Neural cell (in vitro differentiated cells): ENCODE results near the gene WWC1. TPM values are rescaled to one million over a fixed set of nuclear protein-coding genes. Genes with fewer than 3 reads are reported as not detected.
"Not testable (repeated sequence)": the region's sequence is repeated elsewhere in the genome, so short reads cannot be mapped to it uniquely, and the experiment has no call there.

Experiments
- H2AFZ ChIP-seq: fragments of 200-600, 300-800 bp; sonication (generic), shearing (Covaris generic); 2 replicates; pipeline ENCODE4 v1.6.0; 2014; ENCODE audit warnings: low read depth, mild to moderate bottlenecking, antibody characterized with exemption, low read length, moderate library complexity
- H3F3A ChIP-seq: fragments of 200-600 bp; shearing (Covaris generic); 2 replicates; pipeline ENCODE4 v1.6.1; 2016; ENCODE audit warnings: mild to moderate bottlenecking, moderate library complexity, mixed read lengths, antibody characterized with exemption, low read length; ENCODE audit not compliant: insufficient read depth, poor library complexity, severe bottlenecking
- H3K27ac ChIP-seq: fragments of 200-600, 300-800 bp; sonication (generic), shearing (Covaris generic); 2 replicates; pipeline ENCODE4 v1.5.1; 2014; ENCODE audit warnings: mild to moderate bottlenecking, low read length, moderate library complexity
- H3K27me3 ChIP-seq: fragments of 300-800, 200-600 bp; sonication (generic), shearing (Covaris generic); 2 replicates; pipeline ENCODE4 v1.6.0; 2014; ENCODE audit warnings: mild to moderate bottlenecking, low read depth, low read length, moderate library complexity; ENCODE audit not compliant: insufficient read depth
- H3K36me3 ChIP-seq: fragments of 300-800, 200-600 bp; sonication (generic), shearing (Covaris generic); 2 replicates; pipeline ENCODE4 v1.5.1; 2014; ENCODE audit warnings: mild to moderate bottlenecking, antibody characterized with exemption, low read length, moderate library complexity; ENCODE audit not compliant: insufficient read depth
- H3K4me2 ChIP-seq: fragments of 300-800, 200-600 bp; sonication (generic), shearing (Covaris generic); 2 replicates; pipeline ENCODE4 v1.6.0; 2014; ENCODE audit warnings: mild to moderate bottlenecking, low read length
- H3K4me3 ChIP-seq: fragments of 300-800, 200-600 bp; sonication (generic), shearing (Covaris generic); 2 replicates; pipeline ENCODE4 v1.5.1; 2014; ENCODE audit warnings: mild to moderate bottlenecking, low read length, moderate library complexity
- H3K79me2 ChIP-seq: fragments of 200-600 bp; shearing (Covaris generic); replicated peaks from 2 replicates; pipeline ENCODE4 v1.6.0; 2014; ENCODE audit warnings: mild to moderate bottlenecking, low read length, moderate library complexity; ENCODE audit not compliant: insufficient read depth
- H3K9ac ChIP-seq: fragments of 300-800, 200-600 bp; sonication (generic), shearing (Covaris generic); 2 replicates; pipeline ENCODE4 v1.6.1; 2016; ENCODE audit warnings: mild to moderate bottlenecking, low read length, mixed read lengths
- H3K9me2 ChIP-seq: fragments of 200-600 bp; shearing (Covaris generic); 2 replicates; pipeline ENCODE4 v1.6.1; 2016; ENCODE audit warnings: mild to moderate bottlenecking, low read length, mixed read lengths; ENCODE audit not compliant: insufficient read depth
- H3K9me3 ChIP-seq: fragments of 200-600, 300-800 bp; sonication (generic), shearing (Covaris generic); 2 replicates; pipeline ENCODE4 v1.6.1; 2016; ENCODE audit warnings: mild to moderate bottlenecking, mixed run types, low read length, moderate library complexity, mixed read lengths
- H4K20me1 ChIP-seq: fragments of 200-600 bp; shearing (Covaris generic); 2 replicates; pipeline ENCODE4 v1.6.1; 2016; ENCODE audit warnings: mild to moderate bottlenecking, mixed run types; ENCODE audit not compliant: insufficient read depth
- EP300 ChIP-seq: fragments of 450-650 bp; conservative IDR thresholded peaks from 2 replicates; pipeline ENCODE4 v1.6.1; 2014; ENCODE audit warnings: antibody characterized with exemption, mild to moderate bottlenecking, moderate library complexity; ENCODE audit not compliant: poor library complexity, severe bottlenecking
- EZH2 ChIP-seq: fragments of 200-600, 300-800 bp; shearing (Covaris generic), sonication (generic); IDR thresholded peaks from 2 replicates; pipeline ENCODE4 v1.6.1; 2014; ENCODE audit warnings: antibody characterized with exemption, low read length, borderline replicate concordance, mild to moderate bottlenecking; ENCODE audit not compliant: insufficient read depth, poor library complexity, severe bottlenecking
- MXI1 ChIP-seq: fragments of 450-650 bp; conservative IDR thresholded peaks from 2 replicates; pipeline ENCODE4 v1.6.1; 2014; ENCODE audit warnings: antibody characterized with exemption, mild to moderate bottlenecking; ENCODE audit not compliant: poor library complexity, severe bottlenecking
- POLR2AphosphoS5 ChIP-seq: IDR thresholded peaks from 2 replicates; pipeline ENCODE4 v1.6.1; 2012
- RAD21 ChIP-seq: fragments of 450-650 bp; conservative IDR thresholded peaks from 2 replicates; pipeline ENCODE4 v1.6.1; 2014; ENCODE audit warnings: antibody characterized with exemption, mild to moderate bottlenecking, moderate library complexity
- SMC3 ChIP-seq: fragments of 450-650 bp; conservative IDR thresholded peaks from 2 replicates; pipeline ENCODE4 v1.6.1; 2014; ENCODE audit warnings: antibody characterized with exemption, mild to moderate bottlenecking, moderate library complexity; ENCODE audit not compliant: poor library complexity
- TAF1 ChIP-seq: IDR thresholded peaks from 2 replicates; pipeline ENCODE4 v1.6.1; 2012; ENCODE audit warnings: low read depth
- polyA plus RNA-seq: library from polyadenylated mRNA; depleted of rRNA; stranded (reverse); fragments of >200 nt; gene quantifications from 2 replicates; pipeline ENCODE4 v1.2.3, GENCODE V29; 2014
- TF ChIP-seq, protein P1 (sequence below): IDR thresholded peaks from 2 replicates; pipeline ENCODE4 v1.6.1; 2012; ENCODE audit warnings: borderline replicate concordance
- TF ChIP-seq, protein P2 (sequence below): fragments of 450-650 bp; IDR thresholded peaks from 2 replicates; pipeline ENCODE4 v1.5.1; 2014; ENCODE audit warnings: antibody characterized with exemption, mild to moderate bottlenecking, moderate library complexity; ENCODE audit not compliant: poor library complexity, severe bottlenecking

Gene WWC1
- polyA plus RNA-seq, 1 donor from 2014 or later = 0.97 TPM

DNA sequence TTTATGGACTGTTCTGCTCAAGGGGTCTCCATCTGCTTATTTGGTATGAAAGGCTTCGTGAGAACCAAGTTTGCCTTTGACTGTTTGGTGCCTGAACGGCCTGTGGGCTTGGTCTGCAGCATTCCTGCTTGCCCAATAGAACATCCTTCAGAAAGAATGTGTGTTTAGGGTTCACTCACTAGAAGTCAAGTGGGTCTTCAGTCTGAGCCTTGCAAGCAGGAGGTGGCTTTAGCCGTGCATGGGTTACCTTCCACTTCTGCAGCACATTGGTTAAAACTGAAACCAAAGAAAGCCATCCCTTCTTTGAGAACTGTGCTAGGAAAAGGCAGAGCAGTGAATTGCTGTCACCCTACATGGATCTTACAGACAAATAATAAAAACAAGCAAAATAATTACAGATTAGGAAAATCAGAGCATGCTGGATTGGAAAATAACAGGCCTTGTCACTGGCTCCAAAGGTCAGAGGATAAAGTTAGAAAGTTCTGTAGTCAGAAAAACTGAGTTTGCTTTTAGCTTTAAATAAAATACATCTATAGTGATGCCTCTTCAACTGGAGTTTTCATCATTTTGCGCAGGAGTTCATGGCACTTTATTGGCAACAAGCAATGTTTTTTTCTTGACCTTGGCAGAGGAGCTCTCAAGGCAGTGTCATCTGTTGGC lies 16.6 kb downstream of the WWC1 start:
- Histone ChIP-seq H3K9ac (no peak overlapping the region), H2AFZ (no peak overlapping the region), H3K27ac (no peak overlapping the region), H3K27me3 (no peaks in the 10 kb centered on the region), H3K36me3 (no peaks in the 10 kb centered on the region), H3K4me2 (no peak overlapping the region), H3K9me3 (no peaks in the 10 kb centered on the region), H3K9me2 (no peaks in the 10 kb centered on the region), H3F3A (no peaks in the 10 kb centered on the region), H3K79me2 (no peaks in the 10 kb centered on the region), H4K20me1 (no peaks in the 10 kb centered on the region), H3K4me3 (no peak overlapping the region)
- TF ChIP-seq TAF1 (no peak), RAD21 (no peak), POLR2AphosphoS5 (no peak), EZH2 (no peak), EP300 (no peak), SMC3 (no peak), MXI1 (no peak)
- TF ChIP-seq, protein P1, sequence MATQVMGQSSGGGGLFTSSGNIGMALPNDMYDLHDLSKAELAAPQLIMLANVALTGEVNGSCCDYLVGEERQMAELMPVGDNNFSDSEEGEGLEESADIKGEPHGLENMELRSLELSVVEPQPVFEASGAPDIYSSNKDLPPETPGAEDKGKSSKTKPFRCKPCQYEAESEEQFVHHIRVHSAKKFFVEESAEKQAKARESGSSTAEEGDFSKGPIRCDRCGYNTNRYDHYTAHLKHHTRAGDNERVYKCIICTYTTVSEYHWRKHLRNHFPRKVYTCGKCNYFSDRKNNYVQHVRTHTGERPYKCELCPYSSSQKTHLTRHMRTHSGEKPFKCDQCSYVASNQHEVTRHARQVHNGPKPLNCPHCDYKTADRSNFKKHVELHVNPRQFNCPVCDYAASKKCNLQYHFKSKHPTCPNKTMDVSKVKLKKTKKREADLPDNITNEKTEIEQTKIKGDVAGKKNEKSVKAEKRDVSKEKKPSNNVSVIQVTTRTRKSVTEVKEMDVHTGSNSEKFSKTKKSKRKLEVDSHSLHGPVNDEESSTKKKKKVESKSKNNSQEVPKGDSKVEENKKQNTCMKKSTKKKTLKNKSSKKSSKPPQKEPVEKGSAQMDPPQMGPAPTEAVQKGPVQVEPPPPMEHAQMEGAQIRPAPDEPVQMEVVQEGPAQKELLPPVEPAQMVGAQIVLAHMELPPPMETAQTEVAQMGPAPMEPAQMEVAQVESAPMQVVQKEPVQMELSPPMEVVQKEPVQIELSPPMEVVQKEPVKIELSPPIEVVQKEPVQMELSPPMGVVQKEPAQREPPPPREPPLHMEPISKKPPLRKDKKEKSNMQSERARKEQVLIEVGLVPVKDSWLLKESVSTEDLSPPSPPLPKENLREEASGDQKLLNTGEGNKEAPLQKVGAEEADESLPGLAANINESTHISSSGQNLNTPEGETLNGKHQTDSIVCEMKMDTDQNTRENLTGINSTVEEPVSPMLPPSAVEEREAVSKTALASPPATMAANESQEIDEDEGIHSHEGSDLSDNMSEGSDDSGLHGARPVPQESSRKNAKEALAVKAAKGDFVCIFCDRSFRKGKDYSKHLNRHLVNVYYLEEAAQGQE = no peak
- TF ChIP-seq, protein P2, sequence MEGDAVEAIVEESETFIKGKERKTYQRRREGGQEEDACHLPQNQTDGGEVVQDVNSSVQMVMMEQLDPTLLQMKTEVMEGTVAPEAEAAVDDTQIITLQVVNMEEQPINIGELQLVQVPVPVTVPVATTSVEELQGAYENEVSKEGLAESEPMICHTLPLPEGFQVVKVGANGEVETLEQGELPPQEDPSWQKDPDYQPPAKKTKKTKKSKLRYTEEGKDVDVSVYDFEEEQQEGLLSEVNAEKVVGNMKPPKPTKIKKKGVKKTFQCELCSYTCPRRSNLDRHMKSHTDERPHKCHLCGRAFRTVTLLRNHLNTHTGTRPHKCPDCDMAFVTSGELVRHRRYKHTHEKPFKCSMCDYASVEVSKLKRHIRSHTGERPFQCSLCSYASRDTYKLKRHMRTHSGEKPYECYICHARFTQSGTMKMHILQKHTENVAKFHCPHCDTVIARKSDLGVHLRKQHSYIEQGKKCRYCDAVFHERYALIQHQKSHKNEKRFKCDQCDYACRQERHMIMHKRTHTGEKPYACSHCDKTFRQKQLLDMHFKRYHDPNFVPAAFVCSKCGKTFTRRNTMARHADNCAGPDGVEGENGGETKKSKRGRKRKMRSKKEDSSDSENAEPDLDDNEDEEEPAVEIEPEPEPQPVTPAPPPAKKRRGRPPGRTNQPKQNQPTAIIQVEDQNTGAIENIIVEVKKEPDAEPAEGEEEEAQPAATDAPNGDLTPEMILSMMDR = no peak

DNA sequence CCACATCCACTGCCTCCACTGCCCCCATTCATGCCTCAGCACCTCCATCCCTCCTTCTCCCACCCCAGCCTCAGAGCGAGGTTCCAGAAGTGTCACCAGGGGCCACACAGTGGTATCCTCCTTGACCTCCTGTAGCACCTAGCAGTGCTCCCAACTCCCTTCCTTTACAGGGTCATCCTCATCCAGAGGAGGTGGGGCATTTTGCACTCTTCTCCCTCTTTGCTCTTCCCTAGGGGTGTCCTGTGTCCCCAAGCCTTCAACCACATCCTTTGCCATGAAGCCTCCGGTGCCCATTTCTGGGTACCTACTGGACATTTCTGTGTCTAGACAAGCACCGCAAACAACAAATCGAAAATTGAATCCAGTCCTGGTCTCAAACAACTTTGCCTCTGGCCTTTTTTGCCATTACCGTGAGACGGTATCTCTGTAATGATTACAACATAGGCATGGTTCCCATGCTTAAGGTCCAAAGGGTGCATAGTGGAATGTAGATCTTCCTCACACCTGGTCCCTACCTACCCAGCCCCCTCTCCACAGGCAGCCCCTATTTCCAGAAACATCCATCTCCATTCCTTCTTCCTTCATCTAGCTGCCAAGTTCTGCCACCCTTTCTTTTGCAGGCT lies 17.6 kb downstream of the WWC1 start:
- Histone ChIP-seq H4K20me1 (no peaks in the 10 kb centered on the region), H3K4me2 (no peak overlapping the region), H3K9me2 (no peaks in the 10 kb centered on the region), H3K27me3 (no peaks in the 10 kb centered on the region), H3K9ac (no peak overlapping the region), H3F3A (no peaks in the 10 kb centered on the region), H3K79me2 (no peaks in the 10 kb centered on the region), H3K4me3 (no peak overlapping the region), H3K9me3 (no peaks in the 10 kb centered on the region), H2AFZ (no peak overlapping the region), H3K27ac (no peak overlapping the region), H3K36me3 (no peaks in the 10 kb centered on the region)
- TF ChIP-seq RAD21 (no peak), EP300 (no peak), TAF1 (no peak), SMC3 (no peak)

DNA sequence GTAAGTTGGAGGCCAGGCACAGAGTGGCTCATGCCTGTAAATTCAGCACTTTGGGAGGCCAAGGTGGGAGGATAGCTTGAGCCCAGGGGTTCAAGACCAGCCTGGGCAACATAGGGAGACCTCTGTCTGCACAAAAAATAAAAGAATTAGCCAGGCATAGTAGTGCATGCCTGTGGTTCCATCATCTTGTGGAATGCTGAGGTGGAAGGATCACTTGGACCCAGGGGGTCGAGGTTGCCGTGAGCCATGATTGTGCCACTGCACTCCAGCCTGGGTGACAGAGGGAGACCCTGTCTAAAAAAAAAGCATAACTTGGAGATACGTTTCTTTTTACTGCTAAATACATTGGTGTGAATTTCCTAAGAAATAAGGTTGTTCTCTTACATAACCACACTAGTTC lies 19.1 kb downstream of the WWC1 start:
- H3K4me2 ChIP-seq, H3K9ac ChIP-seq, H3K27me3 ChIP-seq, H2AFZ ChIP-seq, H3K79me2 ChIP-seq, H3F3A ChIP-seq, H3K36me3 ChIP-seq, H3K27ac ChIP-seq, H3K4me3 ChIP-seq, H4K20me1 ChIP-seq, H3K9me2 ChIP-seq, H3K9me3 ChIP-seq: not testable (repeated sequence)
